Activated CD4-positive, alpha-beta T cell treated with anti-CD3 and anti-CD28 coated beads for 48 hours (primary cell): ENCODE data around the gene STXBP6.
"Not testable (repeated sequence)": the region's sequence is repeated elsewhere in the genome, so short reads cannot be mapped to it uniquely, and the experiment has no call there.

ENCODE experiments used
- DNase-seq: peaks from one replicate; pipeline ENCODE4 v3.0.0-alpha.2; 2020

The STXBP6 gene

GRCh38 chr14:24817212-24818057 is 232.5 kb downstream of the STXBP6 start:
- no peak for DNase-seq

- DNase-seq: no peak
Measured at GRCh38 chr14:24816929-24817211, 233.1 kb downstream of the STXBP6 start.

GRCh38 chr14:24816011-24816928 is 233.7 kb downstream of the STXBP6 start:
- DNase-seq: no peak

- no peak for DNase-seq
Measured at GRCh38 chr14:24815543-24815942, 234.4 kb downstream of the STXBP6 start.

GRCh38 chr14:24814944-24815343 is 235.0 kb downstream of the STXBP6 start:
- DNase-seq: no peak

- no peak for DNase-seq
Measured at GRCh38 chr14:24814346-24814745, 235.6 kb downstream of the STXBP6 start.

GRCh38 chr14:24813819-24814259 is 236.1 kb downstream of the STXBP6 start:
- DNase-seq: no peak

GRCh38 chr14:24813089-24813815 is 236.7 kb downstream of the STXBP6 start:
- DNase-seq: no peak

GRCh38 chr14:24809135-24809534 is 240.8 kb downstream of the STXBP6 start:
- no peak for DNase-seq

- DNase-seq: no peak
Measured at GRCh38 chr14:24808412-24808811, 241.5 kb downstream of the STXBP6 start.

- DNase-seq: peak; percentile 73
Measured at GRCh38 chr14:24806061-24806678, 243.8 kb downstream of the STXBP6 start.

GRCh38 chr14:24804552-24805212 is 245.3 kb downstream of the STXBP6 start:
- DNase-seq: no peak

GRCh38 chr14:24803933-24804494 is 245.9 kb downstream of the STXBP6 start:
- no peak for DNase-seq

GRCh38 chr14:24803426-24803825 is 246.5 kb downstream of the STXBP6 start:
- DNase-seq: not testable (repeated sequence)

GRCh38 chr14:24802236-24802635 is 247.7 kb downstream of the STXBP6 start:
- DNase-seq: no peak

GRCh38 chr14:24801024-24801423 is 248.9 kb downstream of the STXBP6 start:
- DNase-seq: no peak

GRCh38 chr14:24798911-24799462 is 251.0 kb downstream of the STXBP6 start:
- DNase-seq: no peak

- no peak for DNase-seq
Measured at GRCh38 chr14:24795406-24795805, 254.5 kb downstream of the STXBP6 start.

GRCh38 chr14:24794644-24795305 is 255.2 kb downstream of the STXBP6 start:
- DNase-seq: no peak

- DNase-seq: no peak
Measured at GRCh38 chr14:24790196-24790595, 259.8 kb downstream of the STXBP6 start.

GRCh38 chr14:24789378-24789884 is 260.5 kb downstream of the STXBP6 start:
- no peak for DNase-seq
